Memory B cell (primary cell): Measurements from ENCODE around the gene ADAP1.

Source experiments
- ATAC-seq: fragments of 150-1000 bp; cut with Tn5 transposase; 2 replicates; pipeline ENCODE4 v1.10.0; 2021; ENCODE audit warnings: low read depth, mild to moderate bottlenecking, moderate library complexity
- DNase-seq, 2 donors: peaks; one replicate each; pipeline ENCODE4 v3.0.0; 2022; ENCODE audit warnings: low spot score in 2 of 2
- H3K27ac Mint-ChIP-seq: one replicate; pipeline ENCODE4 v1.8.0; 2022; ENCODE audit warnings: mild to moderate bottlenecking, moderate library complexity, mixed read lengths
- H3K27me3 Mint-ChIP-seq: one replicate; pipeline ENCODE4 v1.8.0; 2022; ENCODE audit warnings: mixed read lengths
- H3K36me3 Mint-ChIP-seq: one replicate; pipeline ENCODE4 v1.8.0; 2022; ENCODE audit warnings: mild to moderate bottlenecking, mixed read lengths
- H3K4me1 Mint-ChIP-seq: one replicate; pipeline ENCODE4 v1.8.0; 2022; ENCODE audit warnings: mixed read lengths
- H3K4me3 Mint-ChIP-seq: one replicate; pipeline ENCODE4 v1.8.0; 2022; ENCODE audit warnings: mild to moderate bottlenecking, moderate library complexity, mixed read lengths
- H3K9me3 Mint-ChIP-seq: one replicate; pipeline ENCODE4 v1.8.0; 2022; ENCODE audit warnings: mixed read lengths

Gene ADAP1

DNA sequence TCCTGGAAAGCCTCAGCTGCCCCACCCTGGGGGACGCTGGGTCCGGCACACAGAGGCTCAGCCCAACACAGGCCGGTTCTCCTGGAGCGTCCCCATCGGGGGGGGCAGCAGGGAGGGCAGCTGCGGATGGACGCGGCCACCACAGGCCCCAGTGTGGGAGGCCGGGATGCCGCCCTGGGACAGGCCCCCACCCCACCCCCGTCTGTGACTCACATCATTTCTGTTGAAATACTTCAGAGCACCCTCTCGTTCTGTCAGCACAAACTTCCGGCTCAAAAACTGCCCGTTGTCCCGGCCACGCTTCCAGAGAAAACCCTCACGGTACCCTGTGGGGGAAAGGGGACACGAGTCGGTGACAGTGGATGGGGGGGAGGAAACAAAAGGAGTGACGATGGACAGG lies 49.6 kb downstream of the ADAP1 start:
- Mint-ChIP-seq H3K4me3 (no peak overlapping the region), H3K4me1 (peaks cover 4% of the 10 kb centered on the region)

DNA sequence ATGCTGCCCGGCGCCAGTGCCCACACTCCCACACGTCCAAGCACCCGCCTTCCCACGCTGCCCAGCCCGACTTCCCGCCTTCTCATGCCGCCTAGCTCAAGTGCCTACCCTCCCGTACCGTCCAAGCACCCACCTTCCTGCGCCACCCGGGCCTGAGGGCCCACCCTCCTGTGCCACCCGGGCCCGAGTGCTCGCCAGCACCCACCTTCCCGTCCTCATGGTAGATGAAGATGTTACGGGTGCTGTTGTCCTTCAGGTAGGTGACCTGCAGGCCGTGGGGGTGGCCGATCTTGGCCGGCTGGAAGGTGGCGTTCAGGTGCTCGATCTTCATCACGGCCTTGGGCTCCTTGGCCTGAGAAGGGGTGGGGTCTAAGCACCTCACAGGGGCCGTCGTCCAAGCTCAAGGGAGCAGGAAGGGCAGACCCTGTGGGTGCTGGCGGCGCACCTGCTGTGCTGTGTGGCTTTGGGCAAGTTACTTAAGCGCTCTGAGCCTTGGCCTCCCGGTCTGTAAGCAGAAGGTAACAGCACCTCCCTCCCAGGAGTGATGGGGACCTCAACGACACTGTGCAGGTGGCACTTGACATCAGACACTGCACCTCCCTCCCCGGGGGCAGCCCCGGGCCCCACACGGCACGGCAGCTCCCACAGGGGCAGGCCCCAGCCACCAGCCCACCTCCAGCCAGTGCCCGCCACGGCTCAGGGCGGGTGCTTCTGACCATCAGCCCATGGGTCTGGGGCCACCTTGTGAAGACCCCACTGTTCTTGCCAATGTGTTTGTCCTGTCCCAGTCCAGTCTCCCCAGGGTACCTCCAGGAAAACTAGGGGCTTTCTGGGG lies 50.3 kb downstream of the ADAP1 start:
- DNase-seq (no peak), ATAC-seq (no peak)
- no peak overlapping the region for H3K27ac Mint-ChIP-seq
- peaks cover 2% of the 10 kb centered on the region for H3K4me1 Mint-ChIP-seq
- H3K9me3 Mint-ChIP-seq, result no peaks in the 10 kb centered on the region
- H3K27me3 Mint-ChIP-seq, result no peaks in the 10 kb centered on the region
- no peaks in the 10 kb centered on the region for H3K36me3 Mint-ChIP-seq
- no peak overlapping the region for H3K4me3 Mint-ChIP-seq

More for the DNA sequence above, 49.6 kb downstream of the ADAP1 start:
- Mint-ChIP-seq H3K27me3 (no peaks in the 10 kb centered on the region), H3K27ac (no peak overlapping the region), H3K9me3 (no peaks in the 10 kb centered on the region), H3K36me3 (no peaks in the 10 kb centered on the region)
- ATAC-seq (no peak), DNase-seq (no peak)

DNA sequence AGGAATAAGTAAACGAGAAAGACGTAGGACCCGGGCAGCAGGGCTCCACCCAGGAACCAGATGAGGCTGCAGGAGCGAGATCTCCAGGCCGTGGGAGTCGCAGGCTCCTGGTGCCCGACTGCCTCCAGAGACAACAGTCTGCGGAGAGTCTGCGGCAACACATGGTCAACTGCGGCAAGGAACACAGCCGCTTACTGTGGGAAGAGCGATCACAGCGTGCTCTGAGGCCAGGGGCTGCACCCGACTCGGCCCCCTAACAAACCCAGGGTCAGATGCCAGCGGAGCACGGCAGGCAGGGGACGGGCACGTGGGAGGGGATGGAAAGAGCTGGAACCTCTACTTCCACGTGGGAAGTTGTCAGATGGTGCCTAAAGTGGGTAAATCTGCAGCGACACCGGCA lies 51.5 kb downstream of the ADAP1 start:
- DNase-seq, result no peak
- H3K36me3 Mint-ChIP-seq, result no peaks in the 10 kb centered on the region
- no peaks in the 10 kb centered on the region for H3K9me3 Mint-ChIP-seq
- peaks cover 2% of the 10 kb centered on the region for H3K4me1 Mint-ChIP-seq
- no peak overlapping the region for H3K27ac Mint-ChIP-seq
- ATAC-seq, result no peak
- no peak overlapping the region for H3K4me3 Mint-ChIP-seq
- no peaks in the 10 kb centered on the region for H3K27me3 Mint-ChIP-seq

DNA sequence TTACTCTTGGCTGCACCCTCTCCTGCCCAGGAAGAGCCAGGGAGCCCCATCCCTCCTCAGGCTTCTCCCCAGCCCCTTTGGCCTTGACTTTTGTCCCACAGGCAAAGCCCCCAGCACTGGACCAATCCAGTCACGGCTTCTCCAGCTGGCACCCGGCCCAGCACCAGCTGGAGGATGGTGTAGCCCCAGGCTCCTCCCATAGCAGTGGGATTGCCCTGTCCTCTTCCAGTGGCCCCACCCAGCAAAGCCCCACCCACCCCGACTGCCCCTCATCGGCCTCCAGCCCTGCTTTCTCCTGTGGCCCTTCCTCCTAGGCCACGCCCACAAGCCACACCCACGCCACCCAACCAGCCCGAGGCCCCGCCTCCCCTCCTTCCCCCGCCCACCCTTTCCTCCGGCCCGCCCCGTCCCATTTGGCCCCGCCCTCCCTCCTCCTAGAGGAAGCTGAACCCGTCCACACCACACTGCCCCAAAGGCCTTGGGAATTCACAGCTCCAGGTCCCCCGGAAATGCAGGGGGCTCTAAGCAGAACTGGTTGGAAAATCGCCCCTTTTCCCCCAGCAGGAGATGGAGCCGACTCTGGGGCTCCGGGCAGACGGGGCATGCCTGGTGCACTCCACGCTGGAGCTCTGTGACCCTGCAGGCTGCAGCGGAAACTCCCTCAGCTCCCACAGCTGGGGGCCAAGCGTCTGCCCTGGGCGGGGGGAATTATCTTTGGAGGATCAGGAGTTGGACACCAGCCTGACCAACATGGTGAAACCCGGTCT lies 52.9 kb downstream of the ADAP1 start:
- H3K4me1 Mint-ChIP-seq, result no peaks in the 10 kb centered on the region

DNA sequence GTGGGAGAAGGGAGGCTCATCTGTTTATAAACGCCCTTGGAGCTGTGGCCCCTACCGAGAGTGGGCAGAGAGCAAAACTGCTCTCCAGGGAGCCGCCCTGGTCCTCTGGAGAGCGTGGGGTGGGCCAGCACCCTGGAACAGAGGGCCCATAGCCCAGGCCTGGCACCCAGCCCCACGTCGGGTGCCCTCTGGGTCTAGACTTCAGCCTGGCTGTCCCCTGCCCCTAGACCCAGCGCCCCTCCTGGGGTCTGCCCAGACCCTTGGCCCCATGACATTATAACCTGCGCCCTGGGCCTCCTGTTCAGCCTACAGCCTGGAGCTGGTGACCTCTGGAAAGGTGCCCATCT lies 53.5 kb downstream of the ADAP1 start:
- H3K27ac Mint-ChIP-seq, result no peak overlapping the region
- no peaks in the 10 kb centered on the region for H3K4me1 Mint-ChIP-seq
- H3K4me3 Mint-ChIP-seq, result no peak overlapping the region
- H3K27me3 Mint-ChIP-seq, result no peaks in the 10 kb centered on the region
- H3K36me3 Mint-ChIP-seq, result peaks cover 6% of the 10 kb centered on the region
- no peaks in the 10 kb centered on the region for H3K9me3 Mint-ChIP-seq
- DNase-seq, result no peak
- no peak for ATAC-seq

More for the DNA sequence above, 52.9 kb downstream of the ADAP1 start:
- Mint-ChIP-seq H3K9me3 (no peaks in the 10 kb centered on the region), H3K27ac (no peak overlapping the region), H3K27me3 (no peaks in the 10 kb centered on the region), H3K4me3 (no peak overlapping the region), H3K36me3 (peaks cover 2% of the 10 kb centered on the region)
- ATAC-seq (peak; percentile 57), DNase-seq (no peak)

DNA sequence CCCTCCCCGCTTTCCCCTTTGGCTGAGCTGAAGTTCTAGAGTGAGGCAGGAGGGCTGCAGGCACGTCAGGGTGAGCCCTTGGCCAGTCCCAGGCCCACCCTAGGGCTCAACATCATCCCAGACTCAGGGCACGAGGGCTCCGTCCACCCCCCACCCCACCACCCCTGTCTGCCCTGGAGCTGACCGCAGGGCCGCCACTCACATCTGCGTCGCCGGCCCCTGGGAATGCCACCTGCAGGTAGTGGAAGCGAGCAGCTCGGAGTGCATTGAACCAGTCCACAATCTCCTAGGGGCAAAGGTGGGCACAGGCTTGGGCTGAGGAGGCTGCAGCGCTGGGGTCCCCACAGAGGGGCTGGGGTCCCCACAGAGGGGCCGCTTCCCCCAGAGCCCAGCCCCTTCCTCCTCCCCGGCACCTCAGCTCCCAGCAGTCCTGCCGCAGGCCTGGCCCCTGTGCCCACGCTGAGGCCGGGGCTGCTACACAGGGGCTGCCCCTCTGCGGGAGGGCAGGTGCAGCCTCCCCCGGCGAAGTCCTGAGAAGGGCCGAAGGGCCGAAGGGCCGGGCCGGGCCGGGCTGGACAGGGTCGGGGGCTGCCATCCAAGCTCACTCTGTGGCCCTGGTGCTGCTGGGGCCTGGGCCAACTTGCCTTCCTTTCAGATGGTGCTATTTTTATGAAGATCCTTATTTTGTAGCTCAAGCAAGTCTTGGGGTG lies 54.0 kb downstream of the ADAP1 start:
- Mint-ChIP-seq H3K9me3 (no peaks in the 10 kb centered on the region), H3K4me1 (no peaks in the 10 kb centered on the region), H3K27ac (no peak overlapping the region), H3K4me3 (no peak overlapping the region), H3K27me3 (no peaks in the 10 kb centered on the region), H3K36me3 (peaks cover 6% of the 10 kb centered on the region)
- ATAC-seq, result no peak
- no peak for DNase-seq

DNA sequence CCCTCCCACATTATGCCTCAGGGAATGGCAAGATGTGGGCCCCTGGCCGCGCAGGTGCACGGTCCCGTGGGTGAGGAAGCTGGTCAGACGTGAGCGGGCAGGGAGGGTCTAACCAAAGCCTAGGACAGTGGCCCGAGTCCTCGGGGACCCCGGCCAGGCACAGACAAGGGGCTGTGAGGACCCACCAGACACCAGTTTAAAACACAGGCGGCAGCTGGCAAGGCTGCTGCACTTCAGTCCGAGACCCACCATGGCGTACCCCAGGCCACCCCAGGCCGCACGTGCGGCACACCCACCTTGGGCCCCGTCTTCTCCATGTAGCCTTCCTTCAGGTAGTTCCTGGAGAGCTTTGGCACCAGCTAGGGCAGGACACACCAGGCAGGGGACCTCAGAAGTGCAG lies 54.7 kb downstream of the ADAP1 start:
- peaks cover 9% of the 10 kb centered on the region for H3K36me3 Mint-ChIP-seq
- ATAC-seq, result no peak
- H3K4me3 Mint-ChIP-seq, result no peak overlapping the region

DNA sequence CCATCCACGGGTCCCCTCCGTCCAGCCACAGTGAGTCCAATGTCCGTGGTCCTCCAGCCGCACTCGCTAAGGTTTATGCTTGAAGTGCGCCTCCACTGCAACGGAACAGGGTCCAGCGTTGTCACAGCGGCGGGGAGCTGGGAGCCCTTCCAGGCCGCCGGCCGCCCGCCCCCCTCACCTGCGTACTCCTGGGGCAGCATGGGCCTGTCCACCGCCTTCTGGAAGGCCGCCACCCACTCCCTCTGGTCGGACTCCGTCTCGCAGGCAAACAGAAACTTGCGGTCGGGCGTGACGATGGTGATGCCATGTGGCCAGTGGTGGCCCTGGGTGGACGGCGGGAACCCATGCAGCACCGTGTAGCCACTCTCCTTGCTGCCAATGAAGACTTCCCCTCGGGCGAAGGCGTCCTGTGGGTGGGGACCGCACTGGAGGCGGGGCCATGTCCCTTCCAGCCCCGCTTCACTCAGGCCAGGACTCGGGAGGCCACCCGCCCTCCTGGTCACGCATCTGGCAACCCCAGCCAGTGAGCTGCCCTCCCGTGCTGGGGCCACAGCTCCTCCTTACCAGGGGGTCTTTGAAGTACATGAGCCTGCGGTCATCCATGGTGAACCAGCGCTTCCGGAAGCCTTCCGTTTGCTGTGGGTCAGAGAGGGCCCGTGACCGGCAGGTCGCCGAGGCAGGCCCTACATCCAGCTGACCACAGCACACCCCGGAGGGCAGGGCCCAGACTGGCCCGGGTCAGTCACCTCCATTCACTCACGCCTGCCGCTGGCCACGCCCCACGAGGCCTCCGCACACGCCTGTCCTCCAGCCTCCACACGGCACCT lies 55.4 kb downstream of the ADAP1 start:
- Mint-ChIP-seq H3K4me3 (no peak overlapping the region), H3K4me1 (no peaks in the 10 kb centered on the region), H3K27ac (peak overlapping the region; percentile 28), H3K9me3 (no peaks in the 10 kb centered on the region), H3K36me3 (peaks cover 11% of the 10 kb centered on the region), H3K27me3 (no peaks in the 10 kb centered on the region)
- ATAC-seq, result no peak
- DNase-seq, result no peak

More for the DNA sequence above, 54.7 kb downstream of the ADAP1 start:
- Mint-ChIP-seq H3K27me3 (no peaks in the 10 kb centered on the region), H3K9me3 (no peaks in the 10 kb centered on the region), H3K27ac (peak overlapping the region; percentile 28), H3K4me1 (no peaks in the 10 kb centered on the region)
- DNase-seq, result no peak

DNA sequence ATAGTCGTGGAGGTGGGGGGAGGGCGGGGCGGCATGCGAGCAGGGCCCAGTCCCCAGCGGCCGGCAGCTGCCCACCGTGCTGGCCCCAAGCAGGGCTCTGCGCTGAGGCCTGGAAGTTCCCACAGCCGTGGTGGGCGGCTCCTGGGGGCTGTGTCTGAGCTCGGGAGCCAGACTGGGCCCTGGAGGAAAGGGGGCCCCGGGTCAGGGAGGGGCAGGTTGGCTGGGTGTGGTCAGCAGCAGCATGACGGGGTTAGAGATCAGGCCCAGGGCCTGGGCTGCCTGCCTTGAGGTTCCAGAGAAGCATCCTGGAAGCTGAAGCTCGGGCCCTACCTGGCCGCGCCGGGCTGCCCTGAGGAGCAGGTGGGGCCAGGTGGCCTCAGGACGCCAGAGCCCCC lies 56.0 kb downstream of the ADAP1 start:
- H3K27me3 Mint-ChIP-seq, result no peaks in the 10 kb centered on the region

DNA sequence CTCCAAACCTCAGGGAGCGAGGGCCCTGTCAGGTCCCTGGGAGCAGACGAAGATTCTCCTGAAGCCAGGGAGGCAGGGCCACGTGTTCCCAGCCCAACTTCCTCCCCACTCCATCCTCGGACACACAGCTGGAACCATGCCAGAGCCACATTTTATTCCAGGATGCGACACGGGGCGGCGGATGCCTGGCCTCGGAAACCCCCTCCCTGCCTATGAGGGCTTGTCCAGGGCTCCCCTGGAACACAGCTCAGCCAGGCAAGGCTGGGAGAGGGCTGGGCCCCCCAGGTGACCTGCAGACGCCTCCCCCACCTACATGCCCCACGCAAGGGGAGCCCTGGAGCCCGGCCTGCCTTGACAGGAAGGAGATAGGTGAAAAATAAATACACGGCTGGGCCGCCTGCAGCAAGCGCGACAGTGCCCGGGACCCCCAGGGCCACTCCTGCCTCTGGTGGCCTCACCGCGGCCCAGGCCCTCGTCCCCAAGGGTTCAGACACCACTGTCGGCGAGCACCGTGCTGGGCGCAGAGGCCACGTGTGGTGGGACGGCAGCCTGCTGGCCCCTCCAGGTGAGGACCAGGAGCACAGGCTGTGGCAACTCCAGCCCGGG lies 56.6 kb downstream of the ADAP1 start:
- no peaks in the 10 kb centered on the region for H3K27me3 Mint-ChIP-seq
- H3K4me1 Mint-ChIP-seq, result peaks cover 2% of the 10 kb centered on the region
- peaks cover 18% of the 10 kb centered on the region for H3K36me3 Mint-ChIP-seq
- DNase-seq, result no peak
- H3K27ac Mint-ChIP-seq, result no peak overlapping the region
- no peak for ATAC-seq
- no peak overlapping the region for H3K4me3 Mint-ChIP-seq
- H3K9me3 Mint-ChIP-seq, result no peaks in the 10 kb centered on the region

More for the DNA sequence above, 56.0 kb downstream of the ADAP1 start:
- Mint-ChIP-seq H3K4me1 (no peaks in the 10 kb centered on the region), H3K9me3 (no peaks in the 10 kb centered on the region), H3K36me3 (peaks cover 12% of the 10 kb centered on the region), H3K4me3 (no peak overlapping the region), H3K27ac (no peak overlapping the region)
- DNase-seq (no peak), ATAC-seq (no peak)

DNA sequence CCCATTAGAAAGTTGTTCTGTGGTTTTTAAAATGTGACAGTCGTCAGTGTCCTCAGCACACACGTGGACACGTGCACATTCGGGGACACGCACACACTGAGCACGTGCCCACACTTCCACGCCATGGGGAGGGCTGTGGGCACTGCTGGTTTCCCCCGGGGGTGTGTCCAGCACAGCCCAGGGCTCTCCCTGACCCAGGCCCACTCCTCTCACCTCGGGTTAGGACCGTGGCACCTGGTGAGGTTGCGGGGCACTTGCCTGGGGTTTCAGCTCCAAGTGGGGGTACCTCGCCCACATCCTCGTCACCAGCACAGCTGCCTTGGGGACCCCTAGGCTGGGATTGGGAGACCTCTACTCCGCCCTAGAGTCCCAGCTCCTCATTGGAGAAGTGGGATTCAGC lies 57.4 kb downstream of the ADAP1 start:
- no peaks in the 10 kb centered on the region for H3K27me3 Mint-ChIP-seq
- no peak overlapping the region for H3K27ac Mint-ChIP-seq
- no peaks in the 10 kb centered on the region for H3K9me3 Mint-ChIP-seq
- no peak overlapping the region for H3K4me3 Mint-ChIP-seq
- ATAC-seq, result no peak
- DNase-seq, result no peak
- H3K4me1 Mint-ChIP-seq, result peaks cover 8% of the 10 kb centered on the region
- H3K36me3 Mint-ChIP-seq, result peaks cover 25% of the 10 kb centered on the region

DNA sequence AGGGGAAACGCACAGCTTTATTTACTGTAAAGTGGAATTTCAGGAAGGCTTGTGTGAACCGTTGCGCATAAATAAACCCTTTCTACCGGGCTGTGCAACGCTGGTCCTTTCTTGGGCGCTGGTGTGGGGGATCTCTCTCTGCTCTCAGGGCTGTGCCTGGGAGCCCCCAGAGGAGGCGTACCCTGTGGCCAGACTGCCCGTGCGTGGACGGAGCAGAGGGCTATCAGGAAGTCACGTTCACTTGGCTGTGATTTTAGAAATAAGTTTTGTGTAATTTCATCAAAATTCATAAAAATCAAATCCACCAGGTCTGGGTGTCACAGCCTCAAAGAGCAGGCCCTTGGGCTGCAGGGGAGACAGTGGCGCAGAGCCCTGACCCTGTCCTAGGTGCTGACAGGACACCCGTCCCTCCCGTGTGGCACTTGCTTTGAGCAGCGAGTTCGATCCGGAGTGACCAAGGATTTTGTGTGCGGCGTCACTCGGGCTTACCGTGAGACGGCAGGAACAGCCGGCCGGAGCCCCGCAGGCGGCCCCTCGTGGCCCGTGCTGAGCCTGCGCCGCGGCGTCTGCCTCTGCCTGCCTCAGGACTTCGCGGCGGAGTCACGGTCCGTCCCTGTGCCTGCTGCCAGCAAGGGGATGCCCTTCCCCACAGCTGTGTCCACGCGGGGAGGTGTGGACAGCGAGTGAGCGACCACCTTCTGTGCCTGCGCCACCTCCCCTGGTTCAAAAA lies 58.0 kb downstream of the ADAP1 start:
- ATAC-seq (no peak), DNase-seq (no peak)
- Mint-ChIP-seq H3K4me3 (no peak overlapping the region), H3K27ac (no peak overlapping the region), H3K27me3 (no peaks in the 10 kb centered on the region), H3K4me1 (peaks cover 8% of the 10 kb centered on the region), H3K9me3 (no peaks in the 10 kb centered on the region), H3K36me3 (peaks cover 25% of the 10 kb centered on the region)
